Loucy (cell line): ENCODE measurements around the gene LTB4R2.
A peak's percentile ranks its signal among the peaks of the same experiment; 100 is the strongest.

Source experiments
- H2AFZ ChIP-seq: fragments of 200-600 bp; sonication (generic); 2 replicates; pipeline ENCODE4 v1.6.0; 2016; ENCODE audit warnings: antibody characterized with exemption, mild to moderate bottlenecking, low read length, moderate library complexity
- H3F3A ChIP-seq: fragments of 200-600 bp; 2 replicates; pipeline ENCODE4 v1.6.0; 2016; ENCODE audit warnings: antibody characterized with exemption, low read depth, mild to moderate bottlenecking
- H3K27me3 ChIP-seq: fragments of 200-600 bp; sonication (generic); 2 replicates; pipeline ENCODE4 v1.6.1; 2014; ENCODE audit warnings: low read length, mild to moderate bottlenecking; ENCODE audit not compliant: insufficient read depth, poor library complexity, severe bottlenecking
- H3K36me3 ChIP-seq: fragments of 200-600 bp; sonication (generic); 2 replicates; pipeline ENCODE4 v1.6.1; 2016; ENCODE audit warnings: low read length; ENCODE audit not compliant: insufficient read depth
- H3K4me1 ChIP-seq: fragments of 200-600 bp; sonication (generic); 2 replicates; pipeline ENCODE4 v1.5.1; 2014; ENCODE audit warnings: low read length, mild to moderate bottlenecking; ENCODE audit not compliant: insufficient read depth, poor library complexity, severe bottlenecking
- H3K4me2 ChIP-seq: fragments of 200-600 bp; sonication (generic); 2 replicates; pipeline ENCODE4 v1.6.0; 2014; ENCODE audit warnings: antibody characterized with exemption, low read length, low read depth, mild to moderate bottlenecking; ENCODE audit not compliant: poor library complexity, severe bottlenecking
- H3K4me3 ChIP-seq: fragments of 200-600 bp; sonication (generic); 2 replicates; pipeline ENCODE4 v1.5.1; 2014; ENCODE audit warnings: low read length, mild to moderate bottlenecking, mixed read lengths; ENCODE audit not compliant: poor library complexity, severe bottlenecking
- H3K79me2 ChIP-seq: fragments of 200-600 bp; sonication (generic); 2 replicates; pipeline ENCODE4 v1.6.1; 2014; ENCODE audit warnings: low read length; ENCODE audit not compliant: insufficient read depth
- H3K9ac ChIP-seq: fragments of 200-600 bp; sonication (generic); 2 replicates; pipeline ENCODE4 v1.6.0; 2014; ENCODE audit warnings: mild to moderate bottlenecking, low read depth, low read length, moderate library complexity; ENCODE audit not compliant: poor library complexity, severe bottlenecking
- H3K9me2 ChIP-seq: fragments of 200-600 bp; sonication (generic); replicated peaks from 2 replicates; pipeline ENCODE4 v1.6.1; 2016; ENCODE audit warnings: low read depth, low read length, mixed read lengths
- H3K9me3 ChIP-seq: fragments of 200-600 bp; sonication (generic); 2 replicates; pipeline ENCODE4 v1.6.1; 2014; ENCODE audit warnings: mild to moderate bottlenecking, antibody characterized with exemption, low read length, low read depth; ENCODE audit not compliant: insufficient read depth
- H4K20me1 ChIP-seq: fragments of 200-600 bp; sonication (generic); 2 replicates; pipeline ENCODE4 v1.6.0; 2014; ENCODE audit warnings: antibody characterized with exemption, low read length, mild to moderate bottlenecking; ENCODE audit not compliant: insufficient read depth, poor library complexity, severe bottlenecking
- EZH2phosphoT487 ChIP-seq: fragments of 200-600 bp; IDR thresholded peaks from 2 replicates; pipeline ENCODE4 v1.6.1; 2018; ENCODE audit warnings: antibody characterized with exemption, mild to moderate bottlenecking, moderate library complexity, borderline replicate concordance
- TF ChIP-seq, protein P1 (sequence below): fragments of 200-600 bp; sonication (generic); conservative IDR thresholded peaks from 2 replicates; pipeline ENCODE4 v1.5.1; 2014; ENCODE audit warnings: mild to moderate bottlenecking, antibody characterized with exemption, low read length

Gene LTB4R2

DNA sequence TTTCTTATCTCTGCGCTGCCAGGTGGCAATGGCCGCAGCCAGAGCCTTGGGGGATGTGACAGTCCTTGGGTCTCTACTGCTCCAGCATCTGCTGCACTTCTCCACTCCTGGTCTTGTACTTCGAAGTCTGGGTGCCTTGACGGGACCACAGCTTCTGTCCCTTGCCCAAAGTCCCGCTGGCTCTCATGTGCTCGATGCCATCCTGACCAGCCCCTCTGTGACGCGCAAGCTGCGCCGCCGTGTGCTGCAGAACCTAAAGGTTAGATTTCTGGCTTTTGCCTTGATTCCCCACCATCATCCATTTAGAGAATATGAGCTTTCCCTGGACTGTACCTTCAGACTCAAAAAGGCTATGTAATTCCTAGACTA lies 5.9 kb upstream of the LTB4R2 start:
- Histone ChIP-seq H3K9me3 (no peaks in the 10 kb centered on the region), H3K79me2 (peaks cover 24% of the 10 kb centered on the region), H3K9me2 (no peaks in the 10 kb centered on the region), H3K4me1 (peaks cover 28% of the 10 kb centered on the region), H4K20me1 (peaks cover 10% of the 10 kb centered on the region), H3F3A (no peaks in the 10 kb centered on the region), H3K4me2 (no peak overlapping the region), H3K9ac (no peak overlapping the region), H3K36me3 (peaks cover 48% of the 10 kb centered on the region; the same call in 1 of the 2 replicates), H3K4me3 (no peak overlapping the region), H2AFZ (no peak overlapping the region), H3K27me3 (no peaks in the 10 kb centered on the region)
- TF ChIP-seq EZH2phosphoT487 = no peak
- TF ChIP-seq, protein P1, sequence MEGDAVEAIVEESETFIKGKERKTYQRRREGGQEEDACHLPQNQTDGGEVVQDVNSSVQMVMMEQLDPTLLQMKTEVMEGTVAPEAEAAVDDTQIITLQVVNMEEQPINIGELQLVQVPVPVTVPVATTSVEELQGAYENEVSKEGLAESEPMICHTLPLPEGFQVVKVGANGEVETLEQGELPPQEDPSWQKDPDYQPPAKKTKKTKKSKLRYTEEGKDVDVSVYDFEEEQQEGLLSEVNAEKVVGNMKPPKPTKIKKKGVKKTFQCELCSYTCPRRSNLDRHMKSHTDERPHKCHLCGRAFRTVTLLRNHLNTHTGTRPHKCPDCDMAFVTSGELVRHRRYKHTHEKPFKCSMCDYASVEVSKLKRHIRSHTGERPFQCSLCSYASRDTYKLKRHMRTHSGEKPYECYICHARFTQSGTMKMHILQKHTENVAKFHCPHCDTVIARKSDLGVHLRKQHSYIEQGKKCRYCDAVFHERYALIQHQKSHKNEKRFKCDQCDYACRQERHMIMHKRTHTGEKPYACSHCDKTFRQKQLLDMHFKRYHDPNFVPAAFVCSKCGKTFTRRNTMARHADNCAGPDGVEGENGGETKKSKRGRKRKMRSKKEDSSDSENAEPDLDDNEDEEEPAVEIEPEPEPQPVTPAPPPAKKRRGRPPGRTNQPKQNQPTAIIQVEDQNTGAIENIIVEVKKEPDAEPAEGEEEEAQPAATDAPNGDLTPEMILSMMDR = no peak

DNA sequence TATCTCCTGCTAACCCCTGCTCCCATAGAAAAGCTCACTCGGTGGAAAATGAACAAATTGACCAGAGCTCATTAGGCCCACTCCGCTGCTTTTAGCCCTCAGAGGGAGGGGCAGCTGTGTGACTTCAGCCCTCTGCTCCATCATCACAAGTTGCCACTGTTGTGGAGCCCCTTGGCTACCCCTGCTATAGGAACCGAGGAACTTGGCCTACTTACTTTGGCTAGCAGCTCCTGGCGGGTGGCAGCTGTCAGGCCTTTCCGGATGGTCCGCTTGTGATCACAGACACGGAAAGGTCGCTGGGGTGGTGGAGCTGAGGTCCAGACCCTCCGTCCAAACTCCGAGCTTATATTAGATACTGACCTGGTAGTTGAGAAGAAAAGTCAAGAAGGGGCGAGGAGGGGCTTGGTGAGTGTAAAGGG lies 2.8 kb upstream of the LTB4R2 start:
- Histone ChIP-seq H3K27me3 (no peaks in the 10 kb centered on the region), H3K36me3 (peaks cover 43% of the 10 kb centered on the region; the same call in 1 of the 2 replicates), H2AFZ (no peak overlapping the region), H3K9ac (no peak overlapping the region), H3F3A (no peaks in the 10 kb centered on the region), H3K9me2 (no peaks in the 10 kb centered on the region), H4K20me1 (no peaks in the 10 kb centered on the region), H3K79me2 (no peaks in the 10 kb centered on the region; the same call in 1 of the 2 replicates), H3K4me1 (peaks cover 2% of the 10 kb centered on the region), H3K4me2 (no peak overlapping the region), H3K9me3 (no peaks in the 10 kb centered on the region), H3K4me3 (no peak overlapping the region)
- TF ChIP-seq, protein P1 = no peak
- no peak for TF ChIP-seq EZH2phosphoT487

DNA sequence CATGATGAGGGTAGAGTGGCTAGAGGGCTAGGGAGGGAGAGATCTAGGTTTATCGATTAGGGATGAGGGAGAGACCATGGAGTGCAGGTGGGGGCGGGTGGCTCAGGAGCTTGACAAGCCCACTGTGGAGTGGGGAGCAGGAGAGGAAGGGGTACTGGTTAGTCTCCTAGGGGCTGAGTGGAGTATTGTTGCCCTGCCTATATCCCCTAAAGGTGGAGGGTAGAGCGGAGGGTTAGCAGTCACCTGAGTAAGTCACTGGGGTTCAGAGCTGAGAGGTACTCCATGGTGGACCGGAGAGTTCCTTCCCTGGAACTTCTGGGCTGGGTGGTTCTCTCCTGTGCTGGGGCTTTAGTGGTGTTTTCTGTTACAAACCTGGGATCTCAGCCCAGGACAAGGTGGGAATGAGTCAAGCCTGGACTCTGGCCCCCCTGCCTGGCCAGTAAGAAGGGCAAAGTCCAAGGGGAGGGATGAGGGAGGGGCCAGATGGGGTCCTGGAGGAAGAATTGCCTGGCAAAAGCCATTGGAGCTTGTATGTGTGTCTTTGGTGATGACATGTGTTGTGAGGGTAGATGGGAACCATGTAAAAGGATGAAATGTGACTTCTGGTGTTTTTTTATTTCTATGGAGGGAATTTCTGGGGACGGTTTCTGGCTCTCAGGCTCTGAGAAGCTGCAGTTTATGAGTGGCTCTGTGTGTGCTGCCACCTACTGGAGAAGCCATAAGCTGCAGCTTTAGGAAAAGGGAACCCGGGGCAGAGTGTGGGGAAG lies 2.2 kb upstream of the LTB4R2 start, which contains the start of gene CIDEB:
Gene CIDEB, minus strand, starts transcription at position 403 of the 767 bp plus-strand sequence. Its CDS starts 119 bp downstream, at position 284.
- no peaks in the 10 kb centered on the region for H4K20me1 ChIP-seq
- H3K9me3 ChIP-seq = no peaks in the 10 kb centered on the region
- no peaks in the 10 kb centered on the region for H3K9me2 ChIP-seq
- H3K4me1 ChIP-seq = peaks cover 6% of the 10 kb centered on the region
- no peak within 1 kb of the TSS for H3K4me2 ChIP-seq
- TF ChIP-seq, protein P1 = peak; percentile 93
- TF ChIP-seq EZH2phosphoT487 = no peak
- H2AFZ ChIP-seq = no peak within 1 kb of the TSS
- peaks cover 38% of the 10 kb centered on the region; the same call in 1 of the 2 replicates for H3K36me3 ChIP-seq
- H3K9ac ChIP-seq = no peak within 1 kb of the TSS
- H3K79me2 ChIP-seq = no peaks in the 10 kb centered on the region; the same call in 1 of the 2 replicates
- H3F3A ChIP-seq = no peaks in the 10 kb centered on the region
- no peaks in the 10 kb centered on the region for H3K27me3 ChIP-seq
- no peak within 1 kb of the TSS for H3K4me3 ChIP-seq
